IMR-90 (cell line): Measurements from ENCODE around the gene HCN4. TPM values are rescaled to one million over a fixed set of nuclear protein-coding genes. Genes with fewer than 3 reads are reported as not detected.

Experiments used
- ATAC-seq: fragments of 200-7000 bp; cut with Tn5 transposase; 2 replicates; pipeline ENCODE4 v1.9.1; 2020; ENCODE audit warnings: low read depth, mild to moderate bottlenecking, moderate library complexity
- BruUV-seq: library from RNA; stranded (reverse); fragments of 400-500 nt; replicated peaks from 2 replicates; lab custom pipeline; 2021; lab: Mats Ljungman, UMichigan
- CTCF ChIA-PET: fragments of 300-600 bp; formaldehyde crosslinking; extraction: SDS; loops from one replicate; lab custom pipeline; 2021; ENCODE audit warnings: antibody characterized with exemption; lab: Yijun Ruan, JAX
- POLR2A ChIA-PET: fragments of 300-600 bp; sonication (Branson Sonifier 250); formaldehyde crosslinking; loops from one replicate; lab custom pipeline; 2022; ENCODE audit warnings: antibody characterized with exemption; ENCODE audit not compliant: unreplicated experiment; lab: Charles Lee
- DNase-seq: peaks from one replicate; pipeline ENCODE4 v3.0.0; 2013
- H2AFZ ChIP-seq: replicated peaks from 2 replicates; pipeline ENCODE3; 2013; ENCODE audit warnings: low read length, mild to moderate bottlenecking; ENCODE audit not compliant: poor library complexity
- H2AK5ac ChIP-seq: 2 replicates; pipeline ENCODE4 v1.6.1; 2013; ENCODE audit warnings: low read depth, low read length, inconsistent platforms
- H2AK9ac ChIP-seq: replicated peaks from 2 replicates; pipeline ENCODE3; 2013; ENCODE audit warnings: mild to moderate bottlenecking, low read depth, low read length, moderate library complexity; ENCODE audit not compliant: poor library complexity
- H2BK120ac ChIP-seq: 2 replicates; pipeline ENCODE4 v1.6.1; 2013; ENCODE audit warnings: low read depth, low read length, inconsistent platforms
- H2BK15ac ChIP-seq: 3 replicates; pipeline ENCODE4 v1.6.1; 2013; ENCODE audit warnings: low read depth, low read length, inconsistent platforms
- H2BK20ac ChIP-seq: 2 replicates; pipeline ENCODE4 v1.6.1; 2013; ENCODE audit warnings: low read depth, mild to moderate bottlenecking, inconsistent platforms, low read length, moderate library complexity
- H2BK5ac ChIP-seq: 2 replicates; pipeline ENCODE4 v1.6.1; 2013; ENCODE audit warnings: mild to moderate bottlenecking, low read depth, low read length, inconsistent platforms; ENCODE audit not compliant: poor library complexity, severe bottlenecking
- H3K14ac ChIP-seq: replicated peaks from 2 replicates; pipeline ENCODE4 v1.6.1; 2013; ENCODE audit warnings: low read depth, low read length, inconsistent platforms
- H3K18ac ChIP-seq: 2 replicates; pipeline ENCODE4 v1.6.1; 2013; ENCODE audit warnings: low read depth, low read length, control low read depth
- H3K23ac ChIP-seq: 2 replicates; pipeline ENCODE4 v1.6.1; 2013; ENCODE audit warnings: low read depth, low read length, inconsistent platforms
- H3K27ac ChIP-seq: 2 replicates; pipeline ENCODE4 v1.5.1; 2013; ENCODE audit warnings: mild to moderate bottlenecking, control low read depth, low read length; ENCODE audit not compliant: insufficient read depth
- H3K27me3 ChIP-seq: 2 replicates; pipeline ENCODE4 v1.6.1; 2013; ENCODE audit warnings: low read length; ENCODE audit not compliant: control insufficient read depth, insufficient read depth
- H3K36me3 ChIP-seq: 2 replicates; pipeline ENCODE4 v1.6.1; 2013; ENCODE audit warnings: low read length, mixed read lengths; ENCODE audit not compliant: control insufficient read depth, insufficient read depth
- H3K4ac ChIP-seq: 2 replicates; pipeline ENCODE4 v1.6.1; 2013; ENCODE audit warnings: low read depth, low read length, inconsistent platforms
- H3K4me1 ChIP-seq: 2 replicates; pipeline ENCODE4 v1.6.1; 2013; ENCODE audit warnings: low read length, mixed read lengths; ENCODE audit not compliant: control insufficient read depth, insufficient read depth
- H3K4me2 ChIP-seq: 2 replicates; pipeline ENCODE4 v1.6.1; 2013; ENCODE audit warnings: low read depth, mild to moderate bottlenecking, control low read depth, low read length, moderate library complexity
- H3K4me3 ChIP-seq: 2 replicates; pipeline ENCODE4 v1.5.1; 2013; ENCODE audit warnings: low read depth, mild to moderate bottlenecking, control low read depth, low read length, moderate library complexity; ENCODE audit not compliant: insufficient read depth
- H3K56ac ChIP-seq: 2 replicates; pipeline ENCODE4 v1.6.1; 2013; ENCODE audit warnings: low read length, inconsistent platforms; ENCODE audit not compliant: insufficient read depth; ENCODE audit errors: extremely low read depth
- H3K79me1 ChIP-seq, 2 experiments: 2 replicates each; pipeline ENCODE4 v1.6.1; 2013; ENCODE audit warnings: low read length in 2 of 2, inconsistent platforms in 1 of 2, low read depth in 1 of 2
- H3K9ac ChIP-seq: 2 replicates; pipeline ENCODE4 v1.6.1; 2013; ENCODE audit warnings: low read depth, low read length, control low read depth
- H3K9me1 ChIP-seq: 2 replicates; pipeline ENCODE4 v1.6.1; 2013; ENCODE audit warnings: low read length, inconsistent platforms; ENCODE audit not compliant: insufficient read depth
- H3K9me3 ChIP-seq: 2 replicates; pipeline ENCODE4 v1.6.1; 2013; ENCODE audit warnings: low read length; ENCODE audit not compliant: control insufficient read depth, insufficient read depth
- H4K20me1 ChIP-seq: 2 replicates; pipeline ENCODE4 v1.6.1; 2013; ENCODE audit warnings: low read length, inconsistent platforms; ENCODE audit not compliant: insufficient read depth
- H4K5ac ChIP-seq: 2 replicates; pipeline ENCODE4 v1.6.1; 2013; ENCODE audit warnings: mild to moderate bottlenecking, low read depth, low read length, control low read depth
- H4K8ac ChIP-seq, 2 experiments: 2 replicates each; pipeline ENCODE4 v1.6.1; 2013; ENCODE audit warnings: low read depth in 2 of 2, low read length in 2 of 2, control low read depth in 1 of 2, inconsistent platforms in 1 of 2
- H4K91ac ChIP-seq: 2 replicates; pipeline ENCODE4 v1.6.1; 2013; ENCODE audit warnings: low read depth, low read length, inconsistent platforms; ENCODE audit not compliant: insufficient read depth
- BHLHE40 ChIP-seq: fragments of 150-350 bp; IDR thresholded peaks from 2 replicates; pipeline ENCODE4 v1.6.1; 2016; ENCODE audit warnings: mild to moderate bottlenecking, low read depth, low read length
- CHD1 ChIP-seq: IDR thresholded peaks from 2 replicates; pipeline ENCODE4 v1.6.1; 2012; ENCODE audit warnings: low read depth, low read length, improper control_type of control experiment
- CTCF ChIP-seq: conservative IDR thresholded peaks from 2 replicates; pipeline ENCODE4 v1.5.1; 2012; ENCODE audit warnings: mild to moderate bottlenecking, low read depth, low read length, improper control_type of control experiment
- ELK1 ChIP-seq: fragments of 150-350 bp; IDR thresholded peaks from 2 replicates; pipeline ENCODE4 v1.6.1; 2016; ENCODE audit warnings: low read depth, mild to moderate bottlenecking, low read length, moderate library complexity, borderline replicate concordance
- MXI1 ChIP-seq: IDR thresholded peaks from 2 replicates; pipeline ENCODE4 v1.6.1; 2012; ENCODE audit warnings: low read depth, mild to moderate bottlenecking, low read length, moderate library complexity, borderline replicate concordance
- POLR2A ChIP-seq: IDR thresholded peaks from 2 replicates; pipeline ENCODE4 v1.6.1; 2012; ENCODE audit warnings: mild to moderate bottlenecking, low read depth, low read length
- RAD21 ChIP-seq: IDR thresholded peaks from 2 replicates; pipeline ENCODE4 v1.6.1; 2012; ENCODE audit warnings: low read length, improper control_type of control experiment
- RCOR1 ChIP-seq: IDR thresholded peaks from 2 replicates; pipeline ENCODE4 v1.6.1; 2012; ENCODE audit warnings: mild to moderate bottlenecking, low read length, improper control_type of control experiment; ENCODE audit not compliant: insufficient replicate concordance
- SMC3 ChIP-seq: fragments of 150-350 bp; IDR thresholded peaks from 2 replicates; pipeline ENCODE4 v1.6.1; 2016; ENCODE audit warnings: low read depth, mild to moderate bottlenecking, antibody characterized with exemption, low read length, moderate library complexity
- WGBS, 2 experiments: methylation state at CpG; one replicate each; pipeline versions ENCODE4 v1.1.5 to v1.1.7; 2013; ENCODE audit warnings: missing lambda C conversion rate in 2 of 2; ENCODE audit not compliant: insufficient read length in 1 of 2; ENCODE audit errors: extremely low coverage in 2 of 2; 5-methylcytosine and 5-hydroxymethylcytosine counted together
- dilution Hi-C: fragments of 300-500 bp; cut with HindIII; formaldehyde crosslinking; loops from one replicate; pipeline ENCODE4 v1.14.3; 2018; ENCODE audit warnings: low sequenced_read_pairs; ENCODE audit not compliant: unreplicated experiment
- in situ Hi-C: fragments of 300-500 bp; cut with MboI; formaldehyde crosslinking; loops from 3 replicates; pipeline ENCODE4 v1.14.3; 2019; ENCODE audit warnings: low sequenced_read_pairs, inconsistent platforms, mixed read lengths
- intact Hi-C: fragments of 100-400 bp; cut with micrococcal nuclease; formaldehyde crosslinking; loops from 2 replicates; pipeline ENCODE4 v1.10.0; 2022
- polyA plus RNA-seq, 3 experiments: library from polyadenylated mRNA; depleted of rRNA; stranded (reverse); fragments of >200 nt; gene quantifications; 2 replicates each; pipeline ENCODE4 v1.2.3, GENCODE V29; 2012; ENCODE audit warnings: low replicate concordance in 1 of 3
- total RNA-seq: library from RNA; depleted of rRNA; stranded (reverse); fragments of >200 nt; gene quantifications from 2 replicates; pipeline ENCODE4 v1.2.3, GENCODE V29; 2012

HCN4 gene
- total and polyA plus RNA-seq, 2 of the 4 experiments (the other 2 are of a cell fraction): not detected

GRCh38 chr15:73385205-73385604, 16.4 kb upstream of the HCN4 start:
- Histone ChIP-seq H4K20me1 (no peaks in the 10 kb centered on the region), H2BK5ac (no peak overlapping the region), H2AK9ac (no peak overlapping the region), H3K36me3 (no peaks in the 10 kb centered on the region), H2BK15ac (no peak overlapping the region), H3K4me3 (no peak overlapping the region), H3K4ac (no peak overlapping the region), H3K14ac (no peak overlapping the region), H4K8ac (no peak overlapping the region), H2BK20ac (no peak overlapping the region), H3K9ac (no peak overlapping the region), H2AK5ac (no peak overlapping the region), H3K4me1 (peaks cover 3% of the 10 kb centered on the region; the same call in 1 of the 2 replicates), H3K4me2 (no peak overlapping the region), H3K9me1 (0 out of 2 replicates have a peak, but pooled peaks cover 4% of the 10 kb centered on the region), H4K91ac (no peak overlapping the region), H3K23ac (no peak overlapping the region), H2AFZ (no peak overlapping the region), H3K18ac (no peak overlapping the region), H3K9me3 (peaks cover 4% of the 10 kb centered on the region), H3K27ac (no peak overlapping the region), H4K5ac (no peak overlapping the region), H3K56ac (no peak overlapping the region), H3K79me1 (no peaks in the 10 kb centered on the region), H2BK120ac (no peak overlapping the region), H3K27me3 (peaks cover 24% of the 10 kb centered on the region)
- POLR2A ChIA-PET: no interaction called here
- TF ChIP-seq CHD1 (no peak), RAD21 (no peak), RCOR1 (no peak), POLR2A (no peak), BHLHE40 (no peak), MXI1 (no peak), SMC3 (no peak), ELK1 (no peak), CTCF (no peak)
- intact Hi-C loops (no loop called here), in situ Hi-C loops (no loop called here), dilution Hi-C loops (no loop called here)
- no peak for DNase-seq
- CTCF ChIA-PET: no interaction called here
- WGBS, 2 experiments: 61% methylated on average over 5 of the region's 9 CpGs; no CpG with 5 or more reads in 1 of the 2 experiments
- BruUV-seq: no TSS peak
- no peak for ATAC-seq
